Panc1 (cell line): ENCODE results near the gene TENM3. TPM values are rescaled to one million over a fixed set of nuclear protein-coding genes. Genes with fewer than 3 reads are reported as not detected.

ENCODE experiments used
- ATAC-seq: fragments of 200-7000 bp; cut with Tn5 transposase; 2 replicates; pipeline ENCODE4 v1.9.1; 2020; ENCODE audit warnings: mild to moderate bottlenecking, moderate library complexity
- BruUV-seq: library from RNA; stranded (reverse); fragments of 400-500 nt; replicated peaks from 2 replicates; lab custom pipeline; 2021; lab: Mats Ljungman, UMichigan
- CTCF ChIA-PET: fragments of 300-600 bp; sonication (Branson Sonifier 250); formaldehyde crosslinking; loops from one replicate; lab custom pipeline; 2022; ENCODE audit warnings: antibody characterized with exemption; lab: Charles Lee
- POLR2A ChIA-PET: fragments of 300-600 bp; sonication (Branson Sonifier 250); formaldehyde crosslinking; loops from one replicate; lab custom pipeline; 2022; ENCODE audit warnings: antibody characterized with exemption; lab: Charles Lee
- DNase-seq: peaks from one replicate; pipeline ENCODE4 v3.0.0-alpha.2; 2010; ENCODE audit warnings: low read depth, low spot score
- H3K27ac ChIP-seq: 2 replicates; pipeline ENCODE4 v1.5.1; 2011; ENCODE audit warnings: mild to moderate bottlenecking, low read length, inconsistent platforms
- H3K27me3 ChIP-seq: fragments of 200-500 bp; sonication (Bioruptor generic); 2 replicates; pipeline ENCODE4 v1.6.0; 2014; ENCODE audit warnings: low read length, inconsistent platforms; ENCODE audit not compliant: control insufficient read depth, insufficient read depth
- H3K36me3 ChIP-seq: fragments of 200-500 bp; sonication (Bioruptor generic); 2 replicates; pipeline ENCODE4 v1.5.1; 2014; ENCODE audit warnings: inconsistent platforms, mild to moderate bottlenecking, low read length, moderate library complexity; ENCODE audit not compliant: control insufficient read depth, insufficient read depth
- H3K4me1 ChIP-seq: 2 replicates; pipeline ENCODE4 v1.5.1; 2011; ENCODE audit warnings: inconsistent platforms, mild to moderate bottlenecking, low read length, moderate library complexity; ENCODE audit not compliant: control insufficient read depth, insufficient read depth
- H3K4me3 ChIP-seq, 2 experiments: 2 replicates each; pipeline ENCODE4 v1.5.1; 2011 to 2012; ENCODE audit warnings: low read depth in 2 of 2, low read length in 2 of 2, mild to moderate bottlenecking in 2 of 2, inconsistent platforms in 1 of 2, moderate library complexity in 1 of 2
- H3K9me3 ChIP-seq: fragments of 200-500 bp; sonication (Bioruptor generic); 2 replicates; pipeline ENCODE4 v1.5.1; 2014; ENCODE audit warnings: low read depth, mild to moderate bottlenecking, inconsistent platforms, low read length, moderate library complexity; ENCODE audit not compliant: control insufficient read depth, insufficient read depth
- POLR2AphosphoS5 ChIP-seq: IDR thresholded peaks from 2 replicates; pipeline ENCODE4 v1.6.1; 2012; ENCODE audit warnings: mild to moderate bottlenecking, low read depth, low read length, moderate library complexity
- REST ChIP-seq, 2 experiments: IDR thresholded peaks; 2 replicates each; pipeline ENCODE4 v1.6.1; 2011 to 2012; ENCODE audit warnings: low read depth in 2 of 2, control low read depth in 1 of 2, low read length in 1 of 2, mild to moderate bottlenecking in 1 of 2, moderate library complexity in 1 of 2; ENCODE audit not compliant: insufficient read depth in 1 of 2
- SIN3A ChIP-seq: IDR thresholded peaks from 2 replicates; pipeline ENCODE4 v1.6.1; 2012; ENCODE audit warnings: low read depth, mild to moderate bottlenecking, low read length, moderate library complexity, borderline replicate concordance; ENCODE audit not compliant: insufficient read depth
- TCF7L2 ChIP-seq: IDR thresholded peaks from 2 replicates; pipeline ENCODE4 v1.6.1; 2011; ENCODE audit warnings: mild to moderate bottlenecking, low read depth, low read length, inconsistent platforms
- in situ Hi-C: cut with HindIII; loops from 2 replicates; pipeline ENCODE4 v1.10.0; 2016; ENCODE audit warnings: low sequenced_read_pairs, low pct_unique_long_range_greater_than_20kb
- intact Hi-C: fragments of 100-400 bp; cut with micrococcal nuclease; formaldehyde crosslinking; loops from one replicate; pipeline ENCODE4 v1.10.0; 2022; ENCODE audit not compliant: unreplicated experiment
- total RNA-seq: library from RNA; stranded (reverse); gene quantifications from one replicate; pipeline ENCODE4 v1.2.1, GENCODE V29; 2021; ENCODE audit not compliant: unreplicated experiment
- TF ChIP-seq, protein P1 (sequence below): fragments of 450-650 bp; IDR thresholded peaks from 2 replicates; pipeline ENCODE4 v1.5.1; 2017; ENCODE audit warnings: mild to moderate bottlenecking

The TENM3 gene
- total RNA-seq, 1 experiment from 2014 or later: 0.95 TPM

DNA sequence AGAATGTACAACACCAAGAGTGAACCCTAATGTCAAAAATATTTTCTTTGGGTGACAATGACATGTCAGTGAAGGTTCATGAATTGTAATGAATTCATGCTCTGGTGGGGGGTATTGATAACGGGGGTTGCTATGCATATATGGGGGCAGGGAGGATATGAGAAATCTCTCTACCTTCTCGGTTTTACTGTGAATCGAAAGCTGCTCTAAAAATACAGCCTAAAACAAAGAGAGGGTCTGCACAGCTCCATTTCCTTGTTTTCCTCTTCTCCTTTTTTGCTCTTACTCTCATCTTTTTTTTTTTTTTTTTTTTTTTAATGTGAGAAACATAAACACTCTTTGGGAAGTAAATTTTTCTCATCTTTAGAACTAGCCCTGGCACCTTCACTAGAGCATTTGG is 588.2 kb downstream of the TENM3 start:
- Histone ChIP-seq H3K4me1 (no peaks in the 10 kb centered on the region), H3K36me3 (no peaks in the 10 kb centered on the region), H3K27me3 (no peaks in the 10 kb centered on the region), H3K4me3 (no peak overlapping the region), H3K27ac (no peak overlapping the region), H3K9me3 (no peaks in the 10 kb centered on the region)
- intact Hi-C loops (no loop called here), in situ Hi-C loops (no loop called here)
- ATAC-seq (no peak), DNase-seq (no peak)
- CTCF ChIA-PET: no interaction called here
- TF ChIP-seq POLR2AphosphoS5: no peak
- TF ChIP-seq REST (IDR thresholded peaks at IDR 0.05; ENCODE audit: insufficient read depth in 1 of 2, low read depth in 2 of 2, low read length in 1 of 2): no peak
- TF ChIP-seq TCF7L2: no peak
- TF ChIP-seq, protein P1, sequence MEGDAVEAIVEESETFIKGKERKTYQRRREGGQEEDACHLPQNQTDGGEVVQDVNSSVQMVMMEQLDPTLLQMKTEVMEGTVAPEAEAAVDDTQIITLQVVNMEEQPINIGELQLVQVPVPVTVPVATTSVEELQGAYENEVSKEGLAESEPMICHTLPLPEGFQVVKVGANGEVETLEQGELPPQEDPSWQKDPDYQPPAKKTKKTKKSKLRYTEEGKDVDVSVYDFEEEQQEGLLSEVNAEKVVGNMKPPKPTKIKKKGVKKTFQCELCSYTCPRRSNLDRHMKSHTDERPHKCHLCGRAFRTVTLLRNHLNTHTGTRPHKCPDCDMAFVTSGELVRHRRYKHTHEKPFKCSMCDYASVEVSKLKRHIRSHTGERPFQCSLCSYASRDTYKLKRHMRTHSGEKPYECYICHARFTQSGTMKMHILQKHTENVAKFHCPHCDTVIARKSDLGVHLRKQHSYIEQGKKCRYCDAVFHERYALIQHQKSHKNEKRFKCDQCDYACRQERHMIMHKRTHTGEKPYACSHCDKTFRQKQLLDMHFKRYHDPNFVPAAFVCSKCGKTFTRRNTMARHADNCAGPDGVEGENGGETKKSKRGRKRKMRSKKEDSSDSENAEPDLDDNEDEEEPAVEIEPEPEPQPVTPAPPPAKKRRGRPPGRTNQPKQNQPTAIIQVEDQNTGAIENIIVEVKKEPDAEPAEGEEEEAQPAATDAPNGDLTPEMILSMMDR: no peak
- no peak for TF ChIP-seq SIN3A
- BruUV-seq: no TSS peak
- POLR2A ChIA-PET: no interaction called here

- BruUV-seq: no TSS peak
- in situ Hi-C loops: no loop called here
- no peak for DNase-seq
- intact Hi-C loops: no loop called here
- TF ChIP-seq SIN3A (no peak), REST (IDR thresholded peaks at IDR 0.05; ENCODE audit: insufficient read depth in 1 of 2, low read depth in 2 of 2, low read length in 1 of 2) (no peak), POLR2AphosphoS5 (no peak), TCF7L2 (no peak)
- TF ChIP-seq, protein P1: no peak
- Histone ChIP-seq H3K27me3 (no peaks in the 10 kb centered on the region), H3K27ac (no peak overlapping the region), H3K4me3 (no peak overlapping the region), H3K9me3 (no peaks in the 10 kb centered on the region), H3K36me3 (no peaks in the 10 kb centered on the region), H3K4me1 (no peaks in the 10 kb centered on the region)
- CTCF ChIA-PET: no interaction called here
- POLR2A ChIA-PET: no interaction called here
- no peak for ATAC-seq
Observed at GRCh38 chr4:182832352-182833120, 589.3 kb downstream of the TENM3 start.
